Measurements from ENCODE around the gene GBP7.
A peak's percentile ranks its signal among the peaks of the same experiment; 100 is the strongest.

GBP7 gene

DNA sequence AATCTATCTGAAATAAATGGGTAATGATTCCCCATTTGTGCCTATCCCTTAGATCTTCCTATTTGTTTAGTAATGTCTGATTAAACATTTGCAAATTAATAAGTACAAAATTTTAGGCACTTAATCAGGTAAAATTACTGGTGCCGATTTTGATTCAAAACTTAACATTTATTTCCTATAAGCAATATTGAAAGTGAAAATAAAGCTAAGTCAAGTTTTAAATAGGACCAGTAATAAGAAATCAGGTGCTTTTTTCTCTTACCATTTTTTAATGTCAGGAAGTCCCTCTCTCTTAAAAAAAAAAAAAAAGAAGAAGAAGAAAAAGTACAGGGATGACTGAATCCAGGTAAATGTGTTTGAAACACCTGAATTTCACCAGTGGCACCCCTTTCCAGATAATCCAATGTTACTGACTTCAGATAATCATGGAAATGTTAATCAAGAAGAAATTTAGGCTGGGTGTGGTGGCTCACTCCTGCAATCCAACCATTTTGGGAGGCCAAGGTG is 23.8 kb upstream of the GBP7 start:
- H3K27me3 ChIP-seq (replicated peaks; ENCODE audit: control insufficient read depth, insufficient read depth, low read length): no peaks in the 10 kb centered on the region
- peaks cover 5% of the 10 kb centered on the region for H3K9me3 ChIP-seq (ENCODE audit: control insufficient read depth, low read length)
- no peak overlapping the region for H3K9ac ChIP-seq (ENCODE audit: low read length)
- H3K4me1 ChIP-seq (ENCODE audit: control insufficient read depth, insufficient read depth, low read length): peaks cover 3% of the 10 kb centered on the region
- no peak overlapping the region for H3K4me3 ChIP-seq (ENCODE audit: low read length)
- no peaks in the 10 kb centered on the region for H3K36me3 ChIP-seq (ENCODE audit: control insufficient read depth, insufficient read depth, low read length, severe bottlenecking)
- DNase-seq (ENCODE audit: low read depth): no peak

GRCh38 chr1:89198491-89199072 is 22.8 kb upstream of the GBP7 start, which contains the start of gene GBP4:
TSS of gene GBP4 (minus strand) at chr1:89198942. CDS start at chr1:89198834, 108 bp downstream.
- no peaks in the 10 kb centered on the region for H3K36me3 ChIP-seq (ENCODE audit: control insufficient read depth, insufficient read depth, low read length, severe bottlenecking)
- H3K9me3 ChIP-seq (ENCODE audit: control insufficient read depth, low read length): no peaks in the 10 kb centered on the region
- DNase-seq (ENCODE audit: low read depth): peak; percentile 57
- H3K9ac ChIP-seq (ENCODE audit: low read length): no peak within 1 kb of the TSS
- H3K4me3 ChIP-seq (ENCODE audit: low read length): peak within 1 kb of the TSS; percentile 79
- no peaks in the 10 kb centered on the region for H3K27me3 ChIP-seq (replicated peaks; ENCODE audit: control insufficient read depth, insufficient read depth, low read length)
- H3K4me1 ChIP-seq (ENCODE audit: control insufficient read depth, insufficient read depth, low read length): peaks cover 3% of the 10 kb centered on the region

GRCh38 chr1:89198081-89198480 is 22.3 kb upstream of the GBP7 start:
- peaks cover 3% of the 10 kb centered on the region for H3K4me1 ChIP-seq (ENCODE audit: control insufficient read depth, insufficient read depth, low read length)
- peak; percentile 0 for DNase-seq (ENCODE audit: low read depth)
- no peaks in the 10 kb centered on the region for H3K9me3 ChIP-seq (ENCODE audit: control insufficient read depth, low read length)
- no peaks in the 10 kb centered on the region for H3K27me3 ChIP-seq (replicated peaks; ENCODE audit: control insufficient read depth, insufficient read depth, low read length)
- H3K36me3 ChIP-seq (ENCODE audit: control insufficient read depth, insufficient read depth, low read length, severe bottlenecking): no peaks in the 10 kb centered on the region
- no peak overlapping the region for H3K9ac ChIP-seq (ENCODE audit: low read length)
- peak overlapping the region; percentile 79 for H3K4me3 ChIP-seq (ENCODE audit: low read length)

- DNase-seq (ENCODE audit: low read depth): no peak
- Histone ChIP-seq H3K9me3 (ENCODE audit: control insufficient read depth, low read length) (no peaks in the 10 kb centered on the region), H3K36me3 (ENCODE audit: control insufficient read depth, insufficient read depth, low read length, severe bottlenecking) (no peaks in the 10 kb centered on the region), H3K27me3 (replicated peaks; ENCODE audit: control insufficient read depth, insufficient read depth, low read length) (no peaks in the 10 kb centered on the region), H3K4me1 (ENCODE audit: control insufficient read depth, insufficient read depth, low read length) (peaks cover 3% of the 10 kb centered on the region), H3K9ac (ENCODE audit: low read length) (no peak overlapping the region), H3K4me3 (ENCODE audit: low read length) (no peak overlapping the region)
Observed at GRCh38 chr1:89195476-89195875, 19.7 kb upstream of the GBP7 start.

DNA sequence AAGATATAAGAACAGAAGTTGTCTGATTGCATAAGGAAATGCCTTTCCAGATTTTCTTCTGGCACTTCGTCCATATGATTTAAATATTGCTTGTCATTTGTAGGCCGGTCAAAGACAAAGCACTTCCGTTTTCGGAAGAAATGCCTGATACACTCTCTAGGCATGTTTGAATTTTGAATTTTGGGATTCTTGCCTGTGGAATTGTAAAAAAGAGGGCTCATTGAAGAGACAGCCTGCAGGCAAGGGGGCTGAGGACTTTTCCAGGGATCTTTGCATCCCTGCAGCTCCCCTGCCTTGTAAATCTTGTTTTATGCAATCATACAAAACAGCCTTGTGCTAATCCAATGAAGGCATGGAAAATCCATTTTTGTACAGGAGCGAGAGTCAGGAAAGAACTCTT is 15.5 kb upstream of the GBP7 start:
- no peak overlapping the region for H3K4me3 ChIP-seq (ENCODE audit: low read length)
- no peak for DNase-seq (ENCODE audit: low read depth)
- H3K9ac ChIP-seq (ENCODE audit: low read length): no peak overlapping the region
- H3K36me3 ChIP-seq (ENCODE audit: control insufficient read depth, insufficient read depth, low read length, severe bottlenecking): no peaks in the 10 kb centered on the region
- no peaks in the 10 kb centered on the region for H3K27me3 ChIP-seq (replicated peaks; ENCODE audit: control insufficient read depth, insufficient read depth, low read length)
- H3K4me1 ChIP-seq (ENCODE audit: control insufficient read depth, insufficient read depth, low read length): no peaks in the 10 kb centered on the region
- H3K9me3 ChIP-seq (ENCODE audit: control insufficient read depth, low read length): no peaks in the 10 kb centered on the region

DNA sequence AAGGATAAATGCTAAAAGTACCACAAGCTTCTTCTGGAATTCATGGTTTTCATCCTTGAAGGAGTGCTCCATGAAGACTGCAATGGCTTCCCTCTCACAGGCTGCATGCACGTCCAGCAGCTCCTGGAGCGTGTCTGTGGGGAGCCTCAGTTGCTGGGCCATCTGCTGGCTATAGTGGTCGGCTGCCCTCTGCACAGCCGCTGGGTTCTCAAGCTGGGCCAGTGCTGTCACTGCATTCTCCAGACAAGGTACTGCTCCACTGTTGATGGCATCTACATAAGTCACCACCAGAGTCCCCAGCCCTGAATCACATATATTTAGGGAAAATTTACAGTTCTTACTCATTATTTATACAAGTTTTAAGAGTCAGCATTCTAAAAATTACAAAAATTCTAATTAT is 14.2 kb upstream of the GBP7 start:
- no peaks in the 10 kb centered on the region for H3K4me1 ChIP-seq (ENCODE audit: control insufficient read depth, insufficient read depth, low read length)
- no peaks in the 10 kb centered on the region for H3K36me3 ChIP-seq (ENCODE audit: control insufficient read depth, insufficient read depth, low read length, severe bottlenecking)
- DNase-seq (ENCODE audit: low read depth): no peak
- H3K27me3 ChIP-seq (replicated peaks; ENCODE audit: control insufficient read depth, insufficient read depth, low read length): no peaks in the 10 kb centered on the region
- H3K9ac ChIP-seq (ENCODE audit: low read length): no peak overlapping the region
- no peak overlapping the region for H3K4me3 ChIP-seq (ENCODE audit: low read length)
- H3K9me3 ChIP-seq (ENCODE audit: control insufficient read depth, low read length): no peaks in the 10 kb centered on the region

DNA sequence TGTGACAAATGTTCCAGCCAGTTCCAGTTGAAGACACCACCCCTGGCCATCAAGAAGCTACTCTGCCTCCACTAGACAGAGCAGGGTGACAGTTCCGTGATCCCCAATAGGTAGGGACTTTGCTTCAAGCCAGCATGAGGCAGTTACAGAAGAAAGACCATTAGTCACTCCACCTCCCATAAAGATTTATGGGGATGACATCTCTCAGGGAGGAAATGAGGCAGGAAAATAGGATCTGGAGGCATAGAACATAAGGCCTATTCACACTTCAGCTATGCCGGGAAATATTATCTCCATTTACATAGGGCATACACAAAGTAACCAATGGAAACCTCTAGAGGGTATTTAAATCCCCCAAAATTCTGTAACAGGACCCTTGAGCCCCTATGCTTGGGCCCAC is 3.5 kb upstream of the GBP7 start:
- H3K9me3 ChIP-seq (ENCODE audit: control insufficient read depth, low read length): peaks cover 8% of the 10 kb centered on the region
- no peak overlapping the region for H3K4me3 ChIP-seq (ENCODE audit: low read length)

GRCh38 chr1:89176971-89177370 is 1.2 kb upstream of the GBP7 start:
- Histone ChIP-seq H3K9me3 (ENCODE audit: control insufficient read depth, low read length) (no peaks in the 10 kb centered on the region), H3K4me1 (ENCODE audit: control insufficient read depth, insufficient read depth, low read length) (no peaks in the 10 kb centered on the region), H3K36me3 (ENCODE audit: control insufficient read depth, insufficient read depth, low read length, severe bottlenecking) (no peaks in the 10 kb centered on the region), H3K9ac (ENCODE audit: low read length) (no peak overlapping the region), H3K27me3 (replicated peaks; ENCODE audit: control insufficient read depth, insufficient read depth, low read length) (no peaks in the 10 kb centered on the region), H3K4me3 (ENCODE audit: low read length) (no peak overlapping the region)
- peak; percentile 11 for DNase-seq (ENCODE audit: low read depth)

More for the DNA sequence above, 3.5 kb upstream of the GBP7 start:
- Histone ChIP-seq H3K27me3 (replicated peaks; ENCODE audit: control insufficient read depth, insufficient read depth, low read length) (no peaks in the 10 kb centered on the region), H3K4me1 (ENCODE audit: control insufficient read depth, insufficient read depth, low read length) (no peaks in the 10 kb centered on the region), H3K9ac (ENCODE audit: low read length) (no peak overlapping the region), H3K36me3 (ENCODE audit: control insufficient read depth, insufficient read depth, low read length, severe bottlenecking) (no peaks in the 10 kb centered on the region)
- DNase-seq (ENCODE audit: low read depth): no peak

DNA sequence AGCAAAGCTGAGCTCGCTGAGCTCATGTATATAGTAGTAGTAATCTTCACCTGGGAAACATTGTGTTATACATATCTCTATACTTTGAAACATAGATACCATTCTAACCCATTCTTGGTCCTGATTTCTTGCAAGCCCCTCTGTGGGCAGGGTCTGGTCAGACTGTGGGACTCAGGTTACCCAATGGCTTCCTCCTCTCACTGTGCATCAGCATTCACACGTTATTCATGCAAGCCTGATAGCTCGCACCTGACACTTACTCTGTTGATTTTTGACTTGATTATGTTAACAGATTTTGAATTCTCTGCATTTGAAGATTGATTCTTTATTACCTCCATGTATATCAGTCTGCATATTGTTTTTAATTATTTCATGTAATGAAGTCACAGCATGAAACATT is 1.3 kb downstream of the GBP7 start:
- no peaks in the 10 kb centered on the region for H3K9me3 ChIP-seq (ENCODE audit: control insufficient read depth, low read length)
- H3K4me3 ChIP-seq (ENCODE audit: low read length): no peak overlapping the region
- no peaks in the 10 kb centered on the region for H3K36me3 ChIP-seq (ENCODE audit: control insufficient read depth, insufficient read depth, low read length, severe bottlenecking)
- no peak for DNase-seq (ENCODE audit: low read depth)
- no peaks in the 10 kb centered on the region for H3K27me3 ChIP-seq (replicated peaks; ENCODE audit: control insufficient read depth, insufficient read depth, low read length)
- no peaks in the 10 kb centered on the region for H3K4me1 ChIP-seq (ENCODE audit: control insufficient read depth, insufficient read depth, low read length)
- no peak overlapping the region for H3K9ac ChIP-seq (ENCODE audit: low read length)

- H3K9ac ChIP-seq (ENCODE audit: low read length): no peak overlapping the region
- no peaks in the 10 kb centered on the region for H3K36me3 ChIP-seq (ENCODE audit: control insufficient read depth, insufficient read depth, low read length, severe bottlenecking)
- H3K9me3 ChIP-seq (ENCODE audit: control insufficient read depth, low read length): no peaks in the 10 kb centered on the region
- no peak for DNase-seq (ENCODE audit: low read depth)
- H3K27me3 ChIP-seq (replicated peaks; ENCODE audit: control insufficient read depth, insufficient read depth, low read length): no peaks in the 10 kb centered on the region
- H3K4me3 ChIP-seq (ENCODE audit: low read length): no peak overlapping the region
- no peaks in the 10 kb centered on the region for H3K4me1 ChIP-seq (ENCODE audit: control insufficient read depth, insufficient read depth, low read length)
Observed at GRCh38 chr1:89172468-89173143, 3.2 kb downstream of the GBP7 start.

DNA sequence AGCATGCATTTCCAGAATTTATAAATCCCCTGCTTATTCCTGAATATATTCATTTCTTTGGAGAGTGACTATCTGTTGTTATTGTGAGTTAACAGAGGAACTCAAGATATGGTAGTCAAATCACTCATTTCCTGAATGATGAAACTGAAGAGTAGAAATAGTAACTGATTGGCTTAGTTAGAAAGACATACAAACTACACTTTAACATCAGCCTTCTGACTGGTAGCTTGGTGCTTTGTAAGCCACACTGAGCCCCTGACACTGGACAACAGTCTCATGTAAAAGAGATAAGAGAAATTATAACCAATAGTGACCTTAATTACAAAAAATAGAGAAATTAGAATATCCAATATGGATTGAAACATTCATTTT is 4.8 kb downstream of the GBP7 start:
- no peak for DNase-seq (ENCODE audit: low read depth)
- no peak overlapping the region for H3K9ac ChIP-seq (ENCODE audit: low read length)
- H3K4me3 ChIP-seq (ENCODE audit: low read length): no peak overlapping the region

More for the DNA sequence above, 4.8 kb downstream of the GBP7 start:
- H3K9me3 ChIP-seq (ENCODE audit: control insufficient read depth, low read length): no peaks in the 10 kb centered on the region
- H3K27me3 ChIP-seq (replicated peaks; ENCODE audit: control insufficient read depth, insufficient read depth, low read length): no peaks in the 10 kb centered on the region
- H3K36me3 ChIP-seq (ENCODE audit: control insufficient read depth, insufficient read depth, low read length, severe bottlenecking): no peaks in the 10 kb centered on the region
- peaks cover 7% of the 10 kb centered on the region for H3K4me1 ChIP-seq (ENCODE audit: control insufficient read depth, insufficient read depth, low read length)

Data from adipocyte (in vitro differentiated cells).